ENCODE data around the gene ATP7A.
"Not testable (repeated sequence)": the region's sequence is repeated elsewhere in the genome, so short reads cannot be mapped to it uniquely, and the experiment has no call there.

Gene ATP7A

GRCh38 chrX:78029663-78030062 is 119.2 kb downstream of the ATP7A start:
- TF ChIP-seq FOXP2 (optimal IDR thresholded peaks at IDR 0.05; ENCODE audit: control extremely low read depth, extremely low read length, insufficient read depth) = no peak
- TF ChIP-seq POLR2AphosphoS5 (IDR thresholded peaks at IDR 0.05; ENCODE audit: borderline replicate concordance, low read depth, low read length) = no peak
- no peak for TF ChIP-seq EZH2 (IDR thresholded peaks at IDR 0.05)
- H3K9ac ChIP-seq (ENCODE audit: insufficient read length) = no peak overlapping the region
- H3K36me3 ChIP-seq (ENCODE audit: insufficient read depth, low read length) = no peaks in the 10 kb centered on the region
- no peak overlapping the region for H3K4me3 ChIP-seq
- H3K27ac ChIP-seq = no peak overlapping the region
- no peaks in the 10 kb centered on the region for H3K9me3 ChIP-seq (ENCODE audit: low read depth, low read length)
- DNase-seq (ENCODE audit: low read depth, low spot score) = peak; percentile 10

GRCh38 chrX:78035061-78035460 is 124.6 kb downstream of the ATP7A start:
- H3K27ac ChIP-seq = no peak overlapping the region

GRCh38 chrX:78037881-78038280 is 127.4 kb downstream of the ATP7A start:
- H3K9ac ChIP-seq (ENCODE audit: insufficient read length) = no peak overlapping the region
- H3K9me3 ChIP-seq (ENCODE audit: low read depth, low read length) = no peaks in the 10 kb centered on the region
- no peak overlapping the region for H3K27ac ChIP-seq
- no peaks in the 10 kb centered on the region for H3K36me3 ChIP-seq (ENCODE audit: insufficient read depth, low read length)
- no peak overlapping the region for H3K4me3 ChIP-seq
- TF ChIP-seq POLR2AphosphoS5 (IDR thresholded peaks at IDR 0.05; ENCODE audit: borderline replicate concordance, low read depth, low read length) (no peak), EZH2 (IDR thresholded peaks at IDR 0.05) (no peak), FOXP2 (optimal IDR thresholded peaks at IDR 0.05; ENCODE audit: control extremely low read depth, extremely low read length, insufficient read depth) (no peak)
- DNase-seq (ENCODE audit: low read depth, low spot score) = no peak

More at GRCh38 chrX:78035061-78035460, 124.6 kb downstream of the ATP7A start:
- H3K9ac ChIP-seq (ENCODE audit: insufficient read length) = no peak overlapping the region
- TF ChIP-seq EZH2 (IDR thresholded peaks at IDR 0.05) (no peak), POLR2AphosphoS5 (IDR thresholded peaks at IDR 0.05; ENCODE audit: borderline replicate concordance, low read depth, low read length) (no peak), FOXP2 (optimal IDR thresholded peaks at IDR 0.05; ENCODE audit: control extremely low read depth, extremely low read length, insufficient read depth) (no peak)
- DNase-seq (ENCODE audit: low read depth, low spot score) = no peak
- H3K4me3 ChIP-seq = no peak overlapping the region
- H3K36me3 ChIP-seq (ENCODE audit: insufficient read depth, low read length) = no peaks in the 10 kb centered on the region
- no peaks in the 10 kb centered on the region for H3K9me3 ChIP-seq (ENCODE audit: low read depth, low read length)

GRCh38 chrX:78042601-78043000 is 132.1 kb downstream of the ATP7A start:
- no peak overlapping the region for H3K27ac ChIP-seq
- H3K4me3 ChIP-seq = no peak overlapping the region
- H3K36me3 ChIP-seq (ENCODE audit: insufficient read depth, low read length) = no peaks in the 10 kb centered on the region
- no peaks in the 10 kb centered on the region for H3K9me3 ChIP-seq (ENCODE audit: low read depth, low read length)
- no peak for TF ChIP-seq FOXP2 (optimal IDR thresholded peaks at IDR 0.05; ENCODE audit: control extremely low read depth, extremely low read length, insufficient read depth)
- no peak for TF ChIP-seq EZH2 (IDR thresholded peaks at IDR 0.05)
- TF ChIP-seq POLR2AphosphoS5 (IDR thresholded peaks at IDR 0.05; ENCODE audit: borderline replicate concordance, low read depth, low read length) = no peak
- DNase-seq (ENCODE audit: low read depth, low spot score) = no peak
- no peak overlapping the region for H3K9ac ChIP-seq (ENCODE audit: insufficient read length)

- Histone ChIP-seq H3K27ac (no peak overlapping the region), H3K9ac (ENCODE audit: insufficient read length) (no peak overlapping the region), H3K9me3 (ENCODE audit: low read depth, low read length) (no peaks in the 10 kb centered on the region), H3K4me3 (no peak overlapping the region), H3K36me3 (ENCODE audit: insufficient read depth, low read length) (no peaks in the 10 kb centered on the region)
- no peak for DNase-seq (ENCODE audit: low read depth, low spot score)
- TF ChIP-seq EZH2 (IDR thresholded peaks at IDR 0.05) = no peak
- no peak for TF ChIP-seq POLR2AphosphoS5 (IDR thresholded peaks at IDR 0.05; ENCODE audit: borderline replicate concordance, low read depth, low read length)
- no peak for TF ChIP-seq FOXP2 (optimal IDR thresholded peaks at IDR 0.05; ENCODE audit: control extremely low read depth, extremely low read length, insufficient read depth)
These were observed 135.9 kb downstream of the ATP7A start for GRCh38 chrX:78046362-78046761.

- H3K4me3 ChIP-seq = no peak overlapping the region
- H3K9me3 ChIP-seq (ENCODE audit: low read depth, low read length) = no peaks in the 10 kb centered on the region
- TF ChIP-seq POLR2AphosphoS5 (IDR thresholded peaks at IDR 0.05; ENCODE audit: borderline replicate concordance, low read depth, low read length) (no peak), FOXP2 (optimal IDR thresholded peaks at IDR 0.05; ENCODE audit: control extremely low read depth, extremely low read length, insufficient read depth) (no peak), EZH2 (IDR thresholded peaks at IDR 0.05) (no peak)
- no peak for DNase-seq (ENCODE audit: low read depth, low spot score)
- no peaks in the 10 kb centered on the region for H3K36me3 ChIP-seq (ENCODE audit: insufficient read depth, low read length)
- H3K27ac ChIP-seq = no peak overlapping the region
- H3K9ac ChIP-seq (ENCODE audit: insufficient read length) = no peak overlapping the region
These were observed 137.6 kb downstream of the ATP7A start for GRCh38 chrX:78048052-78048451.

- H3K4me3 ChIP-seq = no peak overlapping the region
- no peak overlapping the region for H3K9ac ChIP-seq (ENCODE audit: insufficient read length)
- no peaks in the 10 kb centered on the region for H3K9me3 ChIP-seq (ENCODE audit: low read depth, low read length)
- TF ChIP-seq POLR2AphosphoS5 (IDR thresholded peaks at IDR 0.05; ENCODE audit: borderline replicate concordance, low read depth, low read length) (no peak), EZH2 (IDR thresholded peaks at IDR 0.05) (no peak), FOXP2 (optimal IDR thresholded peaks at IDR 0.05; ENCODE audit: control extremely low read depth, extremely low read length, insufficient read depth) (no peak)
- H3K36me3 ChIP-seq (ENCODE audit: insufficient read depth, low read length) = no peaks in the 10 kb centered on the region
- no peak overlapping the region for H3K27ac ChIP-seq
- DNase-seq (ENCODE audit: low read depth, low spot score) = no peak
These were observed 153.2 kb downstream of the ATP7A start for GRCh38 chrX:78063687-78064086.

- TF ChIP-seq POLR2AphosphoS5 (IDR thresholded peaks at IDR 0.05; ENCODE audit: borderline replicate concordance, low read depth, low read length) (no peak), FOXP2 (optimal IDR thresholded peaks at IDR 0.05; ENCODE audit: control extremely low read depth, extremely low read length, insufficient read depth) (no peak), EZH2 (IDR thresholded peaks at IDR 0.05) (no peak)
- Histone ChIP-seq H3K4me3 (no peak overlapping the region), H3K36me3 (ENCODE audit: insufficient read depth, low read length) (no peaks in the 10 kb centered on the region), H3K27ac (no peak overlapping the region), H3K9ac (ENCODE audit: insufficient read length) (no peak overlapping the region), H3K9me3 (ENCODE audit: low read depth, low read length) (no peaks in the 10 kb centered on the region)
- no peak for DNase-seq (ENCODE audit: low read depth, low spot score)
These were observed 153.7 kb downstream of the ATP7A start for GRCh38 chrX:78064152-78064551.

- not testable (repeated sequence) for H3K27ac ChIP-seq; H3K36me3 ChIP-seq (ENCODE audit: insufficient read depth, low read length); DNase-seq (ENCODE audit: low read depth, low spot score); H3K9ac ChIP-seq (ENCODE audit: insufficient read length); H3K9me3 ChIP-seq (ENCODE audit: low read depth, low read length); H3K4me3 ChIP-seq
These were observed 154.5 kb downstream of the ATP7A start for GRCh38 chrX:78064698-78065601.
